Amniotic stem cell (primary cell): ENCODE measurements around the gene PAIP2B.
A peak's percentile ranks its signal among the peaks of the same experiment; 100 is the strongest.
"Not testable (repeated sequence)": the region's sequence is repeated elsewhere in the genome, so short reads cannot be mapped to it uniquely, and the experiment has no call there.

Experiments used
- DNase-seq: peaks from one replicate; lab custom pipeline; 2025; lab: John Stamatoyannopoulos, UW

PAIP2B gene, protein sequence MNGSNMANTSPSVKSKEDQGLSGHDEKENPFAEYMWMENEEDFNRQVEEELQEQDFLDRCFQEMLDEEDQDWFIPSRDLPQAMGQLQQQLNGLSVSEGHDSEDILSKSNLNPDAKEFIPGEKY

DNA sequence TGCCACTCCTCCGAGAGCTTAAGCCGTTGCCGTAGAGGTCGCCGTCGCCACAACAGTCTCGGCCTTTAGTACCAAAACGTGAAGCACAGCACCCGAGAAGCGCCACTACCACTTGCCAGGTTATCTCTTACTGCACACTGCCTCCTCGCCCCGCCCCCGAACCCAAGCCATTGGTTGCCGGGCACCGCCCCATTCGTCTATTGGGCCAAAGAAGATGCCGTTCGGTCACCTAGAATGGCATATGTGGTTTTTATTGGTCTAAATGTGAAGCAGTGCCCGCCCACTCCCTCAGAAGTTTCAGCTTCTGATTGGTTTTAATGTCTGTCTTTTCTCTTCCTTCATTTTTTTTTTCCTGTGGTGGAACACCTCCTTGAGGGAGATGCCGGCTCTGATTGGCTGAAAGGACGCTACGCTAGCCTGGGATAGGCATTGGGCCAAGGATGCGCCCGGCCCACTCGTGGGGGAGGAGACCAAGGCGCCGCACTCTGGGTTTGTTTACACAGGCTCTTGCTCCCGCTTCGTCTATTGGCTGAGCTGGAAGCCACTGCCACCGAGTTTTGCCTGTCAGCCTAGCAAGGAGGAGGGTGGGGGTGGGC, at the start of gene PAIP2B:
Gene PAIP2B, minus strand, starts transcription at position 139 of the 596 bp plus-strand sequence. CDS start 24,514 bp downstream, outside the sequence.
- peak; percentile 100 for DNase-seq

GRCh38 chr2:71275939-71276310, 49.0 kb upstream of the PAIP2B start:
- DNase-seq, result no peak

GRCh38 chr2:71269511-71270090, 42.7 kb upstream of the PAIP2B start:
- DNase-seq, result no peak

DNA sequence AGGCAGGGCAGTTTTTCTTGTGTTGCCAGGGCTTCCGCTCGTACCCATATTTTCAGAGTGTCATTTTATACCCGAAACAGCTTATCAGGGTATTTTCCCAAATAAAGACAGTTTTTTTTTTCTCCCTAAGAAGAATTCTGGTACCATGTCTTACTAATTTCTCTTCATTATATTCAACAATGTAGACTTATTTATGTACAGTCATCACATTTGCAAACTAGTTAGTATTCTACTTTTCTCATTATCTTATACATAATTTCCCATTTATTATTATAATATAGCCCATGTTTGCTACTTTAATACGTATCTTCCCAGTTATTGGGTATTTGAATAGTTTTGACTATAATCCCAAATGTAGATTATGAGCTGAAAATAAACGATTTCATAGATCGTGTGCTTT, 36.5 kb upstream of the PAIP2B start:
- no peak for DNase-seq

DNA sequence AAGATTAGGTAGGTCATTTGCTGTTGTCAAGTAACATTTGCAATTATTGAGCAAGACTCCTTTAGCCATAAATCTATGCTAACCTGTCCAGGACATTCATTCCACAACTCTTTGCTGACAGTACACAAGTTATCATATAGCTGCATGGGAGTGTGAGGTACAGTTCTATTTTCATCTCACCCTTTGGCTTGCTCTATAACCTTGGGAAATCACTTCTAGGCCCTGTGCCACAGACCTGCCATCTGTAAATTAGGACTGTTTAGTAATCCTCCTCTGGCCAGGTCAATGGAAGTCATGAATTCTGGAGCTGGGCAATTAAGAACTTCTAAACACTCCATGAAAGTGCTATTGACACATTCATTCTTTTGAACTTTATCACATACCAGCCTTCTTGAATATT, 34.6 kb upstream of the PAIP2B start:
- DNase-seq, result no peak

- DNase-seq, result no peak
These were observed 29.5 kb upstream of the PAIP2B start for GRCh38 chr2:71256421-71256820.

DNA sequence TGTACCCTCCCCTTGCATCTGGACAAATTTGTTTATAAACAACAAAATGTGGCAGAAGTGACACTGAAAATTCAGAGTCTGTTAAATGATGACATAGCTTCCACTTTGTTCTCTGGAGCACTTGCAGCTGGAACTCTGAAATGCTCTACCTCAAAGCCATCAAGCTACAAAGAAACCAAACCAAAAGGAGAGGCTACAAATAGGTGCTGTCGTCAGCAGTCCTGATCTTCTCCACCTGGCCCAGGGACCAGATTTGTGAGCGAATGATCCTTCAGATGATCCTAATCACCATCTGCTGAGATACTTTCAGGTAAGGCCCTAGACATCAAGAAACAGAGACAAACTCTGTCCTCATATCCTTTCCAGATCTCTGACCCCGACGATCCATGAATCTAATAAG, 27.9 kb upstream of the PAIP2B start:
- DNase-seq, result no peak

DNA sequence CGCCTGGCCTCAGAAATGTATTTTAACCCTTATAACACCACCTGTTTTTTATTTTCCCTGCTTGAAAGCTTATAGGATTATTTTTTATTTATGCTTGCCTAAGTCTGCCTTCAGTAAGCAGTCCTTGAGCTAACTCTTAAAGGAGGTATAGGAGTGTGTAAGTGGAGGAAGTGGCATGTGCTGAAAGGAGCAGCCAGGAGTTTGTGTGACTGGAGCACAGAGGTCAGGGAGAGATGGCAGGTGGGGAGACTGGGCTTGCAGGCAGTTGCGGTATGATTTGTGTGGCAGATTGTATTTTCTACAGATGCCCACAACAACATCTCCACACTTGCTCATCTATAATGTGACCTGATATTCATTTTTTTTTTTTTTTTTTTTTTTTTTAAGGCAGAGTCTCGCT, 27.2 kb upstream of the PAIP2B start:
- no peak for DNase-seq

DNA sequence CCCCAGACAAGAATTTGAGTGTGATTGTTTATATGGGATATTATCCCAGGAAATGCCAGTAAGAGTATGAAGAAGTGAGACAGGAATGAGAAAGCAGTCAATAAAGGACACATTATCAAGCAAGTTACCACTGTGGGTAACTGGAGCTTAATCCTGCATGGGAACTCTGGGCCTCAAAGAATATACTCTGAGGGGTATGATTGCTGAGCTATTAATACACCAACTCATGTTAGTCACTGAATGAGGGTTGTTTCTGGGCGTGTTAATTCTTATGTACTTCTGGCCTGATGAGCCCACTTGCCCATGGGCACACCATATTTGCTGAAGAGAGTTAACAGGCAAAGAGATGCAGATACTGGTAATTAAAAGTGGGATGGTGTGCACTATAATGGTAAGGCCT, 26.6 kb upstream of the PAIP2B start:
- no peak for DNase-seq

GRCh38 chr2:71252862-71253261, 26.0 kb upstream of the PAIP2B start:
- DNase-seq, result no peak

DNA sequence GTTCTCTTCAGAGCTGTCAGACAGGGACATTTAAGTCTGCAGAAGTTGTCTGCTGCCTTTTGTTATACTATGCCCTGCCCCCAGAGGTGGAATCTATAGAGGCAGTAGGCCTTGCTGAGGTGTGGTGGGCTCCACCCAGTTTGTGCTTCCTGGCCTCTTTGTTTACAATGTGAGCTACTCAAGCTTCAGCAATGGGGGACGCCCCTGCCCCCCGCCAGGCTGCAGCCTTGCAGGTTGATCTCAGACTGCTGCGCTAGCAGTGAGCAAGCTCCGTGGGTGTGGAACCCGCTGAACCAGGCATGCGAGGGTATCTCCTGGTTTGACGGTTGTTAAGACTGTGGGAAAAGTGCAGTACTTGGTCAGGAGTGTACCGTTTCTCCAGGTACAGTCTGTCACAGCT, 24.0 kb upstream of the PAIP2B start:
- DNase-seq, result no peak

DNA sequence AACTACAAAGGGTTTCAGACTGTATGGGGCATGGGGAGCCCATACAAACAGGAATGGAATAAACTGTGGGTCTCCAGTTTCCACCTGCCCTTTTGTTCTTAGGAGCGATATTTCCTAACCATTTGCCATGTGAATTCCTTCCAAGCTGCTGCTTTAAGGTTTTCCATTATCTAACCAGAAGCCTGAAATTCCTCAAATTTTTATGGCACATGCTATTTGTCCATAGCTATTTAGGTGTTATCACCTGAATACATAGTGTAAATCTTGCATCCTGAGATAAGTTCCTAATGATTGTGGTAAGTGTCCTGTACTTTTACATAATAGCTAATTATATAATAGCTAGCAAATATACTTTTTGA, 17.4 kb upstream of the PAIP2B start:
- no peak for DNase-seq

DNA sequence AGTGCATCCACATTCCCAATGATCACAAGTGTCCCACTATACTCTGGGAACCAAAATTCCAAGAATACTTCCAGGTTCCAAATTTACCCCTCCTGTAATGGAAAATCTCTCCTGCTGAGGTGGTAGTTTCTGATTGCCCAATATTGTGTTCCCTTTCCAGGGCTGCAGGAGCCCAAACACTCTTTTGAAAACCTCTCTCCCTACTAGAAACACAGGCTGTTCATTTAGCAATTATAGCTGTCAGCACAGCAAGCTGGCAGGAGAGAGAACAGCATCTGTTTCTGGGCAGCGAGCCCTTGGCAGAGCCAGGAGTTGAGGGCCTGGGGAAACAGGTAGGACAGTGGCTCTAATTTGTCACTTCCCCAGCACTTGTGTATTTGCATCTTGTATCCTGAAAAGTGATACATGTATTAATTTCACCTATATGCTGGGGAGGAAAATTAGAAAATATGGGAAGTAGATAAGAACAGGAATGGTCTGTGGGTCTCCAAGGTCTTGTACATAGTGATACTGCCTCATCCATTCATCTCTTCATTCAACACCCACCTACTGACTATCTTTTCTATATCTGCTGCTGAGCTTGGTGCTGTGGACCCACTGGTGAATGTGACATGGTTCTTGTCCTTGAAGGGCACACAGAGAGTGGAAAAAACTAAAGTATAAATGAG, 16.9 kb upstream of the PAIP2B start:
- no peak for DNase-seq

- no peak for DNase-seq
These were observed 13.9 kb upstream of the PAIP2B start for GRCh38 chr2:71240794-71241193.

DNA sequence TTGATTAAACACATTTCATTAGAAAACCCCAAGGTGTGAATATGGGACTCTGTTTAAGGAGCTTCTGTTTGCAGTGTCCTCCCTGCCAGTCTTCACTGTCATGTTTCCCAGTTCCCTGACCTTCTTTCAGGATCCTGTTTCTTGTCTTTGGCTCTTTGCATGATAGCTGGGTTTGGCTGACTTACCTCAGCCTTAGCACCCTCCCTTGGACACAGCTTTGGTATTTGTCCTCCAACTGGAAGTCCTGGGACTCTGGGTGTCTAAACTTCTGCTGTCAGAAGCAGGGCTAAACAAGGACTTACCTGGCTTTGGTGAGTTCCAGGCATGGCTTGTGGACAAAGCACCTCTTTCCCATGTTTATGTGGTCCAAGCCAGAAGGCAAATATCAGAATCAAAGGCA, 11.2 kb upstream of the PAIP2B start:
- no peak for DNase-seq

- no peak for DNase-seq
These were observed 9.2 kb upstream of the PAIP2B start for GRCh38 chr2:71235930-71236587.

DNA sequence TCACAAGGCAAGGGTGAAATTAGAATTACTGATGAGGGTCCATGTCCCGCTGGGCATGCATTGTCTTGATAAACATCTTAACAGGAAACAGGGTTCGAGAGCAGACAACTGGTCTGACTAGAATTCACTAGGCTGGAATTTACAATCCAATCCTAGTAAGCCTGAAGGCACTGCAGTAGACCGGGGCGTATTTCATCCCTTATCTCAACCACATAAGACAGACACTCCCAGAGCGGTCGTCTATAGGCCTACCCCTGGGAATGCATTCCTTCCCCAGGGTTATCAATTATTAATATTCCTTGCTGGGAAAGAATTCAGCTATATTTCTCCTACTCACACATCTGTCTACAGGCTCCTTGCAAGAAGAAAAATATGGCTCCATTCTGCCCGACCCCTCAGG, 6.2 kb upstream of the PAIP2B start:
- not testable (repeated sequence) for DNase-seq

- DNase-seq, result no peak
These were observed 573 bp downstream of the PAIP2B start for GRCh38 chr2:71226096-71226964.

GRCh38 chr2:71224935-71225334, 2.0 kb downstream of the PAIP2B start:
- DNase-seq, result no peak

- DNase-seq, result no peak
These were observed 2.4 kb downstream of the PAIP2B start for GRCh38 chr2:71224457-71224856.

DNA sequence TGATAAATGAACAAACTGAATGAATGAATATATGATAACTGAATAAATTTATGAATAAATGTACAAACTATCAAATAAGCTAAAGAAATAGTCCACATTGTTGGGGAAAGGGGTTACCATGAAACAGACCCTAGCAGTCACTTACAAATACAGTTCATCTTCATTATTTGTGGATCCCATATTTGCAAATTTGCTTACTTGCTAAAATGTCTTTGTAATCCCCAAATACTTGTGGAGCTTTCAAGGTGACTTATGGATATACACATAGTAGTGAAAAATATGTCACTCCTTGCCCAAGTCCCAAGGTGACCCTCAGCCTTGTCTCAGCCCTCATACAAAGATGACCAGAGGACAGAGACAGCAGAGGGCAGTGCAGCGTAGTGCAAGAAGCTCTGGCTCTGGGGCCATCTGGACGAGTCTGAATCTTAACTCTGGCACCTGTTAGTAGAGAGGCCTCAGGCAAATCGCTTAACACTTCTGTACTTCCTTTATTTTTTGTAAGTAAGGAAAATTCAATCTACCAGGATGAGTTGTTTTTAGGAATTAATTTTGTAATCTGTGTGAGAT, 3.1 kb downstream of the PAIP2B start:
- DNase-seq, result no peak

DNA sequence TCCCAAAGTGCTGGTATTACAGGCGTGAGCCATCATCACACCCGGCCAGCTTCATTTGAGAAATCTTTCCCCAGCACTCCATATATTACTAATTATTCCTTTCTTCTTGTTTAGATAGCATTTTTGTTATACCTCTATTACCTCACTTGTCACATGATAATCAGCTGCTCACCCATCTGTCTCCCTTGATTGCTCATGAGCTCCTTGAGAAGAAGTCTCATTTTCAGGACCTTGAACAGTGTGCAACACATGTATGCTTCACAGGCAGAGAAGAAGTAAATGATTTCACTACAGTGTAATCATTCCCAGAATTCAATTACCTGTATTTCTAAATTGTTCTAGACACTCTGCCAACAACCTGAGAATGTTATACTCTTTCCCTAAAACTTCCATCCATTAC, 6.2 kb downstream of the PAIP2B start:
- no peak for DNase-seq
